ENCODE data around the gene INO80E.

DNA sequence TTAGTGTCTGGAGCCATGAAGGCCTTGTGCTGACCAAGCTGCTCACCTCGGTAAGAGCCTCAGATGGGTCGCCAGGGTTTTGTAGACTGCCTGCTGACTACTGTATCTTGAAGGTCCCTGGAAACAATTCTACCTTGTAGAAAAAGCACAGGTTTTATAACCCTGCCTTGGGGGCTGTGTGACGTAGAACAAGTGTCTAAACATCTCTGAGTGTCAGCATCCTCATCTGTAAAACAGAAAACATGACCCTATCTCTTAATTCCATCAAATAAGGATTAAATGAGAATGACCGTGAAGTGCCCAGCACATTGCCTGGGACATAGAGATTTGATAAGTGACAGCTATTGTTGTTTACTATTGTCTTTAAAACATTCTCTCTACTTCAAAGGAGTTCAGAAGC is 27.8 kb upstream of the INO80E start:
- TF ChIP-seq, protein P1, sequence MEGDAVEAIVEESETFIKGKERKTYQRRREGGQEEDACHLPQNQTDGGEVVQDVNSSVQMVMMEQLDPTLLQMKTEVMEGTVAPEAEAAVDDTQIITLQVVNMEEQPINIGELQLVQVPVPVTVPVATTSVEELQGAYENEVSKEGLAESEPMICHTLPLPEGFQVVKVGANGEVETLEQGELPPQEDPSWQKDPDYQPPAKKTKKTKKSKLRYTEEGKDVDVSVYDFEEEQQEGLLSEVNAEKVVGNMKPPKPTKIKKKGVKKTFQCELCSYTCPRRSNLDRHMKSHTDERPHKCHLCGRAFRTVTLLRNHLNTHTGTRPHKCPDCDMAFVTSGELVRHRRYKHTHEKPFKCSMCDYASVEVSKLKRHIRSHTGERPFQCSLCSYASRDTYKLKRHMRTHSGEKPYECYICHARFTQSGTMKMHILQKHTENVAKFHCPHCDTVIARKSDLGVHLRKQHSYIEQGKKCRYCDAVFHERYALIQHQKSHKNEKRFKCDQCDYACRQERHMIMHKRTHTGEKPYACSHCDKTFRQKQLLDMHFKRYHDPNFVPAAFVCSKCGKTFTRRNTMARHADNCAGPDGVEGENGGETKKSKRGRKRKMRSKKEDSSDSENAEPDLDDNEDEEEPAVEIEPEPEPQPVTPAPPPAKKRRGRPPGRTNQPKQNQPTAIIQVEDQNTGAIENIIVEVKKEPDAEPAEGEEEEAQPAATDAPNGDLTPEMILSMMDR (IDR thresholded peaks at IDR 0.05; ENCODE audit: low read length): no peak
- TF ChIP-seq EZH2phosphoT487 (IDR thresholded peaks at IDR 0.05; ENCODE audit: low read length): no peak
- no peak for TF ChIP-seq EZH2 (optimal IDR thresholded peaks at IDR 0.05; ENCODE audit: low read depth, low read length)
